Stomach (tissue), 4 donors: Measurements from ENCODE around the gene RNF4.

ENCODE experiments used
- CTCF ChIP-seq, 7 experiments: fragments of 450-650 bp in 4 of 7; fragments of 200-600 bp in 3 of 7; sonication (generic) in 3 of 7; IDR thresholded peaks; one replicate each; pipeline ENCODE4 v1.5.1; 2016 to 2019; ENCODE audit warnings: antibody characterized with exemption in 7 of 7, control low read depth in 2 of 7, mild to moderate bottlenecking in 1 of 7
- EP300 ChIP-seq: sonication (generic); formaldehyde crosslinking; IDR thresholded peaks from one replicate; pipeline ENCODE4 v1.6.1; 2017; ENCODE audit warnings: antibody characterized with exemption
- POLR2A ChIP-seq, 4 donors: fragments of 450-650 bp; IDR thresholded peaks; one replicate each; pipeline ENCODE4 v1.6.1; 2016; ENCODE audit warnings: antibody characterized with exemption in 4 of 4, control low read depth in 2 of 4, mild to moderate bottlenecking in 1 of 4, moderate library complexity in 1 of 4

GRCh38 chr4:2450394-2451035 lies 18.4 kb upstream of the RNF4 start:
- TF ChIP-seq CTCF (IDR thresholded peaks at IDR 0.05): no peak
- TF ChIP-seq POLR2A (IDR thresholded peaks at IDR 0.05): no peak
- no peak for TF ChIP-seq EP300
